Measurements from ENCODE around the gene RANBP17. TPM values are rescaled to one million over a fixed set of nuclear protein-coding genes. Genes with fewer than 3 reads are reported as not detected.
"Not testable (repeated sequence)": the region's sequence is repeated elsewhere in the genome, so short reads cannot be mapped to it uniquely, and the experiment has no call there.

RANBP17 gene
- total RNA-seq, 1 experiment from 2014 or later = 3.7 TPM

DNA sequence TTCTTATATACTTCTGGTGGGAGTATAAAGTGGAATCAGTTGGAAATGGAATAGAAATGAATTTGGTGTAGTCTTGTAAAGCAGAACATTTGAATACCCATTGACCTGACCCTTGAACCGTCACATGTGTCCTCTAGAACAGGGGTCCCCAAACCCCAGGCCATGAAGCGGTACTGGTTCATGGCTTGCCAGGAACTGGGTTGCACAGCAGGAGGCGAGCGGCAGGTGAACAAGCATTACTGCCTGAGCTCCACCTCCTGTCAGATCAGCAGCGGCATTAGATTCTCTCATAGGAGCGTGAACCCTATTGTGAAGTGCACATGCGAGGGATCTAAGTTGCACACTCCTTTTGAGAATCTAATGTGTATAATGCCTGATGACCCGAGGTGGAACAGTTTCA is 80.0 kb downstream of the RANBP17 start:
- DNase-seq (ENCODE audit: low spot score) = no peak

GRCh38 chr5:170945275-170945674 is 83.5 kb downstream of the RANBP17 start:
- no peak for DNase-seq (ENCODE audit: low spot score)

DNA sequence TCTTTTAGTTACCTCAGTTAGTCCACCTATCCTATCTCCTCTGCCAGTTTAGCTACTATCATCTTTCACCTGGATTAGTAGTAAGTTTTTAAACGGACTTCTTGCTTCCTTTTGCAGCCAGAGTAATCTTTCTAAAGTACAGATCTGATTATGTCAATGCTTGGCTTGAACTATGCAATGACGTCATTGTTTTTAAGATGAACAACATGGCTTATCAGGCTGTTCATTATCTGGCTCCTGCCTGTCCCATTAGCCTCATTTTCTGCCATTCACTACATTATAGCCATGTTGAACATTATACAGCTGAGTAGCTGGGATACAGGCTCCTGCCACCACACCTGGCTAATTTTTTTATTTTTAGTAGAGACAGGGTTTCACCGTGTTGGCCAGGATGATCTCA is 98.7 kb downstream of the RANBP17 start:
- DNase-seq (ENCODE audit: low spot score) = no peak

GRCh38 chr5:170963521-170963920 is 101.7 kb downstream of the RANBP17 start:
- no peak for DNase-seq (ENCODE audit: low spot score)

DNA sequence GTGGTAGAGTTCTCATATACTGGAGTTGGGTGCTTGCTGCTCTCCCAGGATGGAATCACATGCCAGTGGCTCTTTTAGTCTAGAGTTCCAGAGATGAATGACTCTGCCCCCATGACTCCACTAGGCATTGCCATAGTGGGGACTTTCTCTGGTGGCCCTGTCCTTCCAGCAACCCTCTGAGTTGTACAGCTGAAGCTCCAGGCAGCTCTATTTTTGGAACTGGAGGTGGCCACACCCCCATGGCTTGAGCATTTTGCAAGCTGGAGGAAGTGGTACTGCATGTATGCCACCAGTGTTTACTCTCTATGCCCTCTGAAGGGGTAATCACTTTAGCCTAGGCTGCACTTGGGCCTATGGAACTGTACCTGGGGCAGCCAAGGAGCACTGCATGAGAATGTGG is 112.6 kb downstream of the RANBP17 start:
- no peak for DNase-seq (ENCODE audit: low spot score)

- not testable (repeated sequence) for DNase-seq (ENCODE audit: low spot score)
These were observed 118.4 kb downstream of the RANBP17 start for GRCh38 chr5:170980261-170980660.

- DNase-seq (ENCODE audit: low spot score) = no peak
These were observed 123.7 kb downstream of the RANBP17 start for GRCh38 chr5:170985486-170985885.

GRCh38 chr5:170986598-170986997 is 124.8 kb downstream of the RANBP17 start:
- peak; percentile 30 for DNase-seq (ENCODE audit: low spot score)

DNA sequence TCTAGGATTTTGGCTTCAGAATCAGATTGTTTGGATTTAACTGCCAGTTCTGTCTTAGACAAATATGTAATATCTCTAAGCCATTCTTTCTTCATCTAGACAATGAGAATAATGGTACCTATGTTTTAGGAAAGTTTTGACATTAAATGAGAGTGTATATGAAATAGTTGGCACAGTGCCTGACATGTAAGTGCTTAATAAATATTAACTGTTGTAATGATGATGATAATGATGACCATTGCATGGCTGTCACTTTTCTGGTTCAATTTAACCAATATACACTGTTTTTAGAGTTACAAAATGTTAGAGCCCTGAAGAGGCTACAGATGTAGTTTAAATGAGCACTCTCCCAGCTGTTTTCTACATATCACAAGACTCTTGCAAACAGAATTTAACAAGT is 131.7 kb downstream of the RANBP17 start:
- DNase-seq (ENCODE audit: low spot score) = no peak

- DNase-seq (ENCODE audit: low spot score) = no peak
These were observed 148.3 kb downstream of the RANBP17 start for GRCh38 chr5:171010086-171010485.

GRCh38 chr5:171010816-171011215 is 149.0 kb downstream of the RANBP17 start:
- no peak for DNase-seq (ENCODE audit: low spot score)

- no peak for DNase-seq (ENCODE audit: low spot score)
These were observed 161.7 kb downstream of the RANBP17 start for GRCh38 chr5:171023508-171023907.

DNA sequence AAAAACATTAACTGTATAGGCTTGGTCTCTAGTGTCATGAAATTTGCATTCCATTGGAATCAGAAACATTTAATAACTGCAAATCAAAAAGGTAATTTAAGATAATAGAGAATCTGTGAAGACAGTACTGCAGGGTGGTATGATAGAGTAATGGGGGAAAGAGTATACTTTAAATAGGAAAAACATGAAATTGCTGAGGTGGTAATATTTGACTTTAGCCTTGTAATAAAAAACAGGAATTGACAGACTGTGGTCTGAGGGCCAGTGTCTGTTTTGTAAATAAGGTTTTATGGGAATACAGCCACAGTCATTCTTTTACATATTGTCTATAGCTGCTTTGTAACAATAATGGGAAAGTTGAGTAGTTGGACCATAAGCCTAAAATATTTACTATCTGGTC is 162.3 kb downstream of the RANBP17 start:
- DNase-seq (ENCODE audit: low spot score) = no peak

GRCh38 chr5:171029401-171029800 is 167.6 kb downstream of the RANBP17 start:
- DNase-seq (ENCODE audit: low spot score) = no peak

DNA sequence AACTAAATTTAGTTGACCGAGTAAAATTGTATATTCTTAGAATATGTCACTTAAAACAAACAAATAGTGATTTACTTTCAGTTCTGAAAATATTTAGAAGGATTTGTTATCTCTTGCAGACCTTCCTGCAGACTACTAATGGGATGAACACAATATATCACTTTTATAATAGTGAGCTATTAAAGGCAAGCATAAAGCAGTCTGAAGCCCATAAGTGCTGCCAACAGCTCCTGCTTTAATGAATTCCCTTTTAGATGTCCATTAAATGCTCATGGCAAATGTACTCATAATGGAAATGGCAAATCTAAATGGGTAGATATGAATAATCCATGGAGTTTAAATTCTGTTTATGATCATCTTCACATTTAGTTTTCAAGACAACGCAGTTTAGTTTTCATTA is 170.2 kb downstream of the RANBP17 start:
- DNase-seq (ENCODE audit: low spot score) = no peak

GRCh38 chr5:171032435-171032973 is 170.7 kb downstream of the RANBP17 start:
- no peak for DNase-seq (ENCODE audit: low spot score)

DNA sequence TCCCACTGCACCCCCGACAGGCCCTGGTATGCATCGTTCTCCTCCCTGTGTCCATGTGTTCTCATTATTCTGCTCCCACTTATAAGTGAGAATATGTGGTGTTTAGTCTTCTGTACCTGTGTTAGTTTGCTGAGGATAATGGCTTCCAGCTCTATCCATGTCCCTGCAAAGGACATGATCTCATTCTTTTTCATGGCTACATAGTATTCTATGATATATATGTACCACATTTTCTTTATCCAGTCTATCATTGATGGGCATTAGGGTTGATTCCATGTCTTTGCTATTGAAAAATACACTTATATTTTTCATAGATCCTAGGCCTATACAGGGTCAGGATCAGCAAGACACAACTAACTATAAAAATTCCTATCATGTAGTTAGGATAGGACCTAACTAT is 180.1 kb downstream of the RANBP17 start:
- DNase-seq (ENCODE audit: low spot score) = not testable (repeated sequence)

DNA sequence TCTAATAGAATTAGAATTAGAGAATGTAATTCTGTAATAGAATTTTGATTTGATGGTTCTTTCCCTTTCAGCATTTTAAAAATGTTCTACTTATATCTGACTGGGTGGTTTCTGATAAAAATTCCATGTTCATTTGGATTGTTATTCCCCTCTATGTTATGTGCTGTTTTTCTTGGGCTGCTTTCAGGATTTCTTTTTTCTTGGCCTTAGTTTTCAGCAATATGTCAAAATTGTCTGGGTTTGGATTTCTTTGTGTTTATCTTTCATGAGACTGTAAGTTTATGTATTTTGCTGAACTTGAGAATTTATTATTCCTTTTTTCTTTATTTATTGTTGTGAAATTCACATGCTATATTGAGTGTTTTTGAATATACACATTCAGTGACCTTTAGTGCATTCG is 189.1 kb downstream of the RANBP17 start:
- DNase-seq (ENCODE audit: low spot score) = no peak

GRCh38 chr5:171055875-171056454 is 194.1 kb downstream of the RANBP17 start:
- no peak for DNase-seq (ENCODE audit: low spot score)

- DNase-seq (ENCODE audit: low spot score) = no peak
These were observed 205.8 kb downstream of the RANBP17 start for GRCh38 chr5:171067540-171068130.

- no peak for DNase-seq (ENCODE audit: low spot score)
These were observed 212.9 kb downstream of the RANBP17 start for GRCh38 chr5:171074747-171075146.

DNA sequence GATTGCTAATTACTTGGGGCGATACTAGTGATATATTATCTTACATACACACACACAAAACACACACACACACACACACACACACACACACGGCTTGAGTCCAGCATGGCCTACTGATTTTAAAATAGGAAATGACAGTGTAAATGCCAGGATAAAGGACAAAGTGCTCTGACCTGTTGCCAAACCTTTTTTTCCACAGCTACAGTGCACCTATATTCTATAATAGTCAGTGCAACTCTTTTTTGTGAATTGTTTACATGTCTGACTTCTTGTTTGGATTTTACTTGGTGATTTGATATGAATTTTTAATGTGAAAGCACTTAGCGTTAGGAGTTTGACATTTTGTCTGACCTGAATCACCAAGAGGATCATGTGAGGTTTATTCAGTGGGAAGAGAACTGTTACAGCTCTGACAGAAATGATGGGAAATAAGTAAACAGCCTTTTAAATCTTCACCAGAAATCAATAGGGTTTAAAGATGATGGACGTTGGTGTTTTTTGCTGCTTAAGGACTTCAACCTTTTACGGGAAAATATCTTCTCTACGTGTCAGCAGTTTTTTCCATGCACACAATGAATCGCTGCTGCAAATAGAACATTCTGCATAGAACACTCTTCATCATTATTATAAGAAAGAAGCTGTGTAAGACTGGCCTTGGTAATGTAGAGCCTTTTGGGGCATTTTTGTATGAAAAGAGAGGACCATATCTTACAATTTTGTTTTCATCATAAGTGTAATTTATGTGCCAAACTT is 218.5 kb downstream of the RANBP17 start:
- no peak for DNase-seq (ENCODE audit: low spot score)

- no peak for DNase-seq (ENCODE audit: low spot score)
These were observed 219.5 kb downstream of the RANBP17 start for GRCh38 chr5:171081319-171081718.
